OCI-LY7 (cell line): ENCODE data around the gene ACACB.

ENCODE experiments used
- CTCF ChIP-seq: fragments of 200-600 bp; sonication (generic); conservative IDR thresholded peaks from 2 replicates; pipeline ENCODE4 v1.5.1; 2014; ENCODE audit warnings: mild to moderate bottlenecking, antibody characterized with exemption, low read length, moderate library complexity, mixed read lengths
- EZH2phosphoT487 ChIP-seq: fragments of 200-600 bp; sonication (generic); IDR thresholded peaks from 2 replicates; pipeline ENCODE4 v1.6.1; 2018; ENCODE audit warnings: low read depth, borderline replicate concordance, mild to moderate bottlenecking, mixed run types, antibody characterized with exemption, low read length, moderate library complexity, mixed read lengths

- no peak for TF ChIP-seq CTCF
- TF ChIP-seq EZH2phosphoT487: no peak
Measured at GRCh38 chr12:109202770-109203169, 86.4 kb downstream of the ACACB start.
